DOHH2 (cell line): Measurements from ENCODE around the gene RAPGEF5.

Experiments
- CTCF ChIP-seq: fragments of 200-600 bp; sonication (generic); IDR thresholded peaks from one replicate; pipeline ENCODE4 v1.5.1; 2014; ENCODE audit warnings: antibody characterized with exemption, mild to moderate bottlenecking, low read depth, low read length; ENCODE audit not compliant: poor library complexity, severe bottlenecking
- EZH2phosphoT487 ChIP-seq: fragments of 200-600 bp; sonication (generic); IDR thresholded peaks from 2 replicates; pipeline ENCODE4 v1.6.1; 2017; ENCODE audit warnings: borderline replicate concordance, mild to moderate bottlenecking, antibody characterized with exemption, low read length, moderate library complexity, mixed read lengths

GRCh38 chr7:22280031-22280430, 76.9 kb downstream of the RAPGEF5 start:
- TF ChIP-seq CTCF (no peak), EZH2phosphoT487 (no peak)
